K562 (cell line): ENCODE results near the gene FXYD4. TPM values are rescaled to one million over a fixed set of nuclear protein-coding genes. Genes with fewer than 3 reads are reported as not detected.
A peak's percentile ranks its signal among the peaks of the same experiment; 100 is the strongest.

ENCODE experiments used
- ARHGAP35 ChIP-seq: fragments of 450-650 bp; IDR thresholded peaks from 2 replicates; pipeline ENCODE4 v1.6.1; 2018; ENCODE audit not compliant: partially characterized antibody
- CBX3 ChIP-seq, 2 experiments: IDR thresholded peaks; 1 replicate in 1 of 2; 2 replicates in 1 of 2; pipeline ENCODE4 v1.6.1; 2012; ENCODE audit warnings: inconsistent platforms in 2 of 2, low read length in 2 of 2, borderline replicate concordance in 1 of 2, control low read depth in 1 of 2
- MEF2D ChIP-seq: conservative IDR thresholded peaks from 2 replicates; pipeline ENCODE4 v1.6.1; 2016; ENCODE audit warnings: low read depth, missing genetic modification characterization, missing compliant biosample characterization
- SP2 ChIP-seq: IDR thresholded peaks from 2 replicates; pipeline ENCODE4 v1.6.1; 2011; ENCODE audit warnings: mild to moderate bottlenecking, low read depth, low read length, moderate library complexity; ENCODE audit not compliant: poor library complexity, severe bottlenecking; ENCODE audit errors: extremely low read depth
- TEAD1 ChIP-seq, 2 experiments: fragments of 450-650 bp in 1 of 2; sonication (generic) in 1 of 2; formaldehyde crosslinking; IDR thresholded peaks; 2 replicates each; pipeline versions ENCODE4 v1.4.0 to v1.8.0; 2020 to 2022; ENCODE audit warnings: mild to moderate bottlenecking in 2 of 2, missing genetic modification reagents in 1 of 2
- TEAD4 ChIP-seq, 2 experiments: sonication (generic) in 1 of 2; formaldehyde crosslinking in 1 of 2; IDR thresholded peaks; 2 replicates each; pipeline versions ENCODE4 v1.6.1 to v1.8.0; 2012 to 2022; ENCODE audit warnings: borderline replicate concordance in 1 of 2, inconsistent platforms in 1 of 2, low read length in 1 of 2, mild to moderate bottlenecking in 1 of 2, missing genetic modification reagents in 1 of 2
- ZBTB1 ChIP-seq: sonication (generic); formaldehyde crosslinking; IDR thresholded peaks from 2 replicates; pipeline ENCODE4 v1.8.1; 2023; ENCODE audit warnings: missing genetic modification reagents, low read depth, mild to moderate bottlenecking, borderline replicate concordance
- ZFP30 ChIP-seq: fragments of 250-450 bp; sonication (Bioruptor Pico); IDR thresholded peaks from 2 replicates; pipeline ENCODE4 v1.8.0; 2022; ENCODE audit warnings: moderate library complexity, mild to moderate bottlenecking, inconsistent platforms, borderline replicate concordance
- ZFX ChIP-seq: sonication (generic); formaldehyde crosslinking; IDR thresholded peaks from 2 replicates; pipeline ENCODE4 v1.8.0; 2022; ENCODE audit warnings: mild to moderate bottlenecking, missing genetic modification reagents, moderate library complexity
- ZNF347 ChIP-seq: fragments of 450-650 bp; formaldehyde crosslinking; IDR thresholded peaks from 2 replicates; pipeline ENCODE4 v1.4.0; 2020; ENCODE audit warnings: low read depth, mild to moderate bottlenecking, moderate library complexity
- ZNF408 ChIP-seq: fragments of 250-450 bp; sonication (Bioruptor Pico); IDR thresholded peaks from 2 replicates; pipeline ENCODE4 v1.4.0; 2020; ENCODE audit warnings: low read depth, mild to moderate bottlenecking, moderate library complexity
- ZNF76 ChIP-seq: fragments of 250-450 bp; sonication (Bioruptor Pico); IDR thresholded peaks from 2 replicates; pipeline ENCODE4 v1.4.0; 2020; ENCODE audit warnings: mild to moderate bottlenecking, moderate library complexity, borderline replicate concordance
- ZNF77 ChIP-seq: fragments of 250-450 bp; sonication (Bioruptor Pico); IDR thresholded peaks from 2 replicates; pipeline ENCODE4 v1.5.0; 2020
- polyA plus RNA-seq, 8 experiments: library from polyadenylated mRNA; depleted of rRNA in 4 of 8; stranded (reverse) in 5 of 8; unstranded in 3 of 8; fragments of >200 nt; fragmentation: Nextera tagmentation in 2 of 8; fragmentation: Illumina TruSeq in 1 of 8; extraction: Ambion mirVana in 2 of 8; extraction: Trizol in 1 of 8; gene quantifications; 2 replicates each; pipeline versions ENCODE4 v1.2.1 to v1.2.3, GENCODE V29; 2011 to 2014; ENCODE audit warnings: inconsistent platforms in 1 of 8, missing spikeins in 1 of 8
- total RNA-seq, 7 experiments: library from RNA; depleted of rRNA in 6 of 7; stranded (reverse); fragments of >200 nt in 6 of 7; fragmentation: Illumina TruSeq in 2 of 7; extraction: Trizol in 2 of 7; gene quantifications; 2 replicates each; pipeline versions ENCODE4 v1.2.1 to v1.2.3, GENCODE V29; 2011 to 2021; ENCODE audit warnings: low replicate concordance in 1 of 7
- TF ChIP-seq, protein P1 (sequence below), 2 experiments: fragments of 450-650 bp; IDR thresholded peaks; 2 replicates each; pipeline ENCODE4 v1.6.1; 2016
- TF ChIP-seq, protein P2 (sequence below), 2 experiments: fragments of 150-350 bp in 1 of 2; IDR thresholded peaks; 2 replicates each; pipeline ENCODE4 v1.6.1; 2012 to 2016; ENCODE audit warnings: low read depth in 2 of 2, low read length in 2 of 2, mild to moderate bottlenecking in 1 of 2, moderate library complexity in 1 of 2
- TF ChIP-seq, protein P3 (sequence below): sonication (generic); formaldehyde crosslinking; IDR thresholded peaks from 2 replicates; pipeline ENCODE4 v1.8.0; 2023; ENCODE audit warnings: missing genetic modification reagents, mild to moderate bottlenecking, borderline replicate concordance

FXYD4 gene
- total and polyA plus RNA-seq, 9 of the 15 experiments (the other 6 are each of a cell fraction or from before 2014, with no cell fraction given), result not detected

- TF ChIP-seq, protein P1, sequence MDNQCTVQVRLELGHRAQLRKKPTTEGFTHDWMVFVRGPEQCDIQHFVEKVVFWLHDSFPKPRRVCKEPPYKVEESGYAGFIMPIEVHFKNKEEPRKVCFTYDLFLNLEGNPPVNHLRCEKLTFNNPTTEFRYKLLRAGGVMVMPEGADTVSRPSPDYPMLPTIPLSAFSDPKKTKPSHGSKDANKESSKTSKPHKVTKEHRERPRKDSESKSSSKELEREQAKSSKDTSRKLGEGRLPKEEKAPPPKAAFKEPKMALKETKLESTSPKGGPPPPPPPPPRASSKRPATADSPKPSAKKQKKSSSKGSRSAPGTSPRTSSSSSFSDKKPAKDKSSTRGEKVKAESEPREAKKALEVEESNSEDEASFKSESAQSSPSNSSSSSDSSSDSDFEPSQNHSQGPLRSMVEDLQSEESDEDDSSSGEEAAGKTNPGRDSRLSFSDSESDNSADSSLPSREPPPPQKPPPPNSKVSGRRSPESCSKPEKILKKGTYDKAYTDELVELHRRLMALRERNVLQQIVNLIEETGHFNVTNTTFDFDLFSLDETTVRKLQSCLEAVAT (IDR thresholded peaks at IDR 0.05), result peak; percentile 32 to 96; a peak in 1 of 4 replicates
- no peak for TF ChIP-seq MEF2D
- TF ChIP-seq, protein P2, sequence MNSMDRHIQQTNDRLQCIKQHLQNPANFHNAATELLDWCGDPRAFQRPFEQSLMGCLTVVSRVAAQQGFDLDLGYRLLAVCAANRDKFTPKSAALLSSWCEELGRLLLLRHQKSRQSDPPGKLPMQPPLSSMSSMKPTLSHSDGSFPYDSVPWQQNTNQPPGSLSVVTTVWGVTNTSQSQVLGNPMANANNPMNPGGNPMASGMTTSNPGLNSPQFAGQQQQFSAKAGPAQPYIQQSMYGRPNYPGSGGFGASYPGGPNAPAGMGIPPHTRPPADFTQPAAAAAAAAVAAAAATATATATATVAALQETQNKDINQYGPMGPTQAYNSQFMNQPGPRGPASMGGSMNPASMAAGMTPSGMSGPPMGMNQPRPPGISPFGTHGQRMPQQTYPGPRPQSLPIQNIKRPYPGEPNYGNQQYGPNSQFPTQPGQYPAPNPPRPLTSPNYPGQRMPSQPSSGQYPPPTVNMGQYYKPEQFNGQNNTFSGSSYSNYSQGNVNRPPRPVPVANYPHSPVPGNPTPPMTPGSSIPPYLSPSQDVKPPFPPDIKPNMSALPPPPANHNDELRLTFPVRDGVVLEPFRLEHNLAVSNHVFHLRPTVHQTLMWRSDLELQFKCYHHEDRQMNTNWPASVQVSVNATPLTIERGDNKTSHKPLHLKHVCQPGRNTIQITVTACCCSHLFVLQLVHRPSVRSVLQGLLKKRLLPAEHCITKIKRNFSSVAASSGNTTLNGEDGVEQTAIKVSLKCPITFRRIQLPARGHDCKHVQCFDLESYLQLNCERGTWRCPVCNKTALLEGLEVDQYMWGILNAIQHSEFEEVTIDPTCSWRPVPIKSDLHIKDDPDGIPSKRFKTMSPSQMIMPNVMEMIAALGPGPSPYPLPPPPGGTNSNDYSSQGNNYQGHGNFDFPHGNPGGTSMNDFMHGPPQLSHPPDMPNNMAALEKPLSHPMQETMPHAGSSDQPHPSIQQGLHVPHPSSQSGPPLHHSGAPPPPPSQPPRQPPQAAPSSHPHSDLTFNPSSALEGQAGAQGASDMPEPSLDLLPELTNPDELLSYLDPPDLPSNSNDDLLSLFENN (IDR thresholded peaks at IDR 0.05; ENCODE audit: low read depth in 2 of 2, low read length in 2 of 2), result no peak
- peak in 1 of 2 experiments; percentile 16; a peak in 1 of 3 replicates for TF ChIP-seq CBX3 (IDR thresholded peaks at IDR 0.05; ENCODE audit: borderline replicate concordance in 1 of 2, low read length in 2 of 2)
- no peak for TF ChIP-seq ZNF77 (CRISPR knock-in tag)
- TF ChIP-seq ZNF76 (CRISPR knock-in tag), result no peak
- no peak for TF ChIP-seq ZNF408 (CRISPR knock-in tag)
- no peak for TF ChIP-seq ZFP30
- no peak for TF ChIP-seq ZNF347 (CRISPR knock-in tag)
- TF ChIP-seq SP2, result no peak
- TF ChIP-seq ZBTB1, result no peak
- TF ChIP-seq TEAD1 (CRISPR knock-in tag; IDR thresholded peaks at IDR 0.05), result peak in 1 of 2 experiments; percentile 62; a peak in 1 of 4 replicates
- no peak for TF ChIP-seq ARHGAP35
- TF ChIP-seq TEAD4 (IDR thresholded peaks at IDR 0.05; ENCODE audit: low read length), result no peak
- TF ChIP-seq TEAD4 (CRISPR knock-in tag; IDR thresholded peaks at IDR 0.05; ENCODE audit: borderline replicate concordance), result no peak
- TF ChIP-seq, protein P3, sequence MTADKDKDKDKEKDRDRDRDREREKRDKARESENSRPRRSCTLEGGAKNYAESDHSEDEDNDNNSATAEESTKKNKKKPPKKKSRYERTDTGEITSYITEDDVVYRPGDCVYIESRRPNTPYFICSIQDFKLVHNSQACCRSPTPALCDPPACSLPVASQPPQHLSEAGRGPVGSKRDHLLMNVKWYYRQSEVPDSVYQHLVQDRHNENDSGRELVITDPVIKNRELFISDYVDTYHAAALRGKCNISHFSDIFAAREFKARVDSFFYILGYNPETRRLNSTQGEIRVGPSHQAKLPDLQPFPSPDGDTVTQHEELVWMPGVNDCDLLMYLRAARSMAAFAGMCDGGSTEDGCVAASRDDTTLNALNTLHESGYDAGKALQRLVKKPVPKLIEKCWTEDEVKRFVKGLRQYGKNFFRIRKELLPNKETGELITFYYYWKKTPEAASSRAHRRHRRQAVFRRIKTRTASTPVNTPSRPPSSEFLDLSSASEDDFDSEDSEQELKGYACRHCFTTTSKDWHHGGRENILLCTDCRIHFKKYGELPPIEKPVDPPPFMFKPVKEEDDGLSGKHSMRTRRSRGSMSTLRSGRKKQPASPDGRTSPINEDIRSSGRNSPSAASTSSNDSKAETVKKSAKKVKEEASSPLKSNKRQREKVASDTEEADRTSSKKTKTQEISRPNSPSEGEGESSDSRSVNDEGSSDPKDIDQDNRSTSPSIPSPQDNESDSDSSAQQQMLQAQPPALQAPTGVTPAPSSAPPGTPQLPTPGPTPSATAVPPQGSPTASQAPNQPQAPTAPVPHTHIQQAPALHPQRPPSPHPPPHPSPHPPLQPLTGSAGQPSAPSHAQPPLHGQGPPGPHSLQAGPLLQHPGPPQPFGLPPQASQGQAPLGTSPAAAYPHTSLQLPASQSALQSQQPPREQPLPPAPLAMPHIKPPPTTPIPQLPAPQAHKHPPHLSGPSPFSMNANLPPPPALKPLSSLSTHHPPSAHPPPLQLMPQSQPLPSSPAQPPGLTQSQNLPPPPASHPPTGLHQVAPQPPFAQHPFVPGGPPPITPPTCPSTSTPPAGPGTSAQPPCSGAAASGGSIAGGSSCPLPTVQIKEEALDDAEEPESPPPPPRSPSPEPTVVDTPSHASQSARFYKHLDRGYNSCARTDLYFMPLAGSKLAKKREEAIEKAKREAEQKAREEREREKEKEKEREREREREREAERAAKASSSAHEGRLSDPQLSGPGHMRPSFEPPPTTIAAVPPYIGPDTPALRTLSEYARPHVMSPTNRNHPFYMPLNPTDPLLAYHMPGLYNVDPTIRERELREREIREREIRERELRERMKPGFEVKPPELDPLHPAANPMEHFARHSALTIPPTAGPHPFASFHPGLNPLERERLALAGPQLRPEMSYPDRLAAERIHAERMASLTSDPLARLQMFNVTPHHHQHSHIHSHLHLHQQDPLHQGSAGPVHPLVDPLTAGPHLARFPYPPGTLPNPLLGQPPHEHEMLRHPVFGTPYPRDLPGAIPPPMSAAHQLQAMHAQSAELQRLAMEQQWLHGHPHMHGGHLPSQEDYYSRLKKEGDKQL, result no peak
- TF ChIP-seq ZFX (CRISPR knock-in tag), result no peak
Measured at GRCh38 chr10:43409385-43410109, 38.1 kb downstream of the FXYD4 start (continued).
